Measurements from ENCODE around the gene RSBN1L. TPM values are rescaled to one million over a fixed set of nuclear protein-coding genes. Genes with fewer than 3 reads are reported as not detected.

RSBN1L gene
- total and polyA plus RNA-seq, 2 of the 8 experiments (the other 6 are each of a cell fraction or from before 2014, with no cell fraction given) = 4.1 to 22.1 TPM

GRCh38 chr7:77765481-77765880 lies 69.2 kb downstream of the RSBN1L start (continued):
- TF ChIP-seq CHD7 (IDR thresholded peaks at IDR 0.05; ENCODE audit: insufficient replicate concordance, low read length) = no peak
- TF ChIP-seq SIX5 (IDR thresholded peaks at IDR 0.05; ENCODE audit: low read depth, low read length) = no peak
- TF ChIP-seq EP300 (IDR thresholded peaks at IDR 0.05; ENCODE audit: borderline replicate concordance in 1 of 2, low read depth in 2 of 2, low read length in 2 of 2) = no peak
- TF ChIP-seq CEBPB (IDR thresholded peaks at IDR 0.05; ENCODE audit: low read depth, low read length) = no peak
- no peak for TF ChIP-seq JUN (IDR thresholded peaks at IDR 0.05; ENCODE audit: low read depth, low read length)
- TF ChIP-seq FOSL1 (IDR thresholded peaks at IDR 0.05; ENCODE audit: insufficient read depth, low read depth, low read length) = no peak
- TF ChIP-seq EZH2 (IDR thresholded peaks at IDR 0.05; ENCODE audit: low read depth, low read length, severe bottlenecking) = no peak
- no peak for TF ChIP-seq TAF7 (optimal IDR thresholded peaks at IDR 0.05; ENCODE audit: borderline replicate concordance, low read depth, low read length)

All from H1 (cell line).